PC-3 (cell line): Measurements from ENCODE around the gene LENEP.

Experiments
- CTCF ChIP-seq: fragments of 300-600 bp; sonication (generic); conservative IDR thresholded peaks from 2 replicates; pipeline ENCODE4 v1.5.1; 2017; ENCODE audit warnings: antibody characterized with exemption, low read depth, mild to moderate bottlenecking, low read length
- EZH2phosphoT487 ChIP-seq: fragments of 300-600 bp; sonication (generic); IDR thresholded peaks from 2 replicates; pipeline ENCODE4 v1.6.1; 2018; ENCODE audit warnings: mild to moderate bottlenecking, antibody characterized with exemption, low read length, borderline replicate concordance

GRCh38 chr1:155033524-155033923, 40.1 kb downstream of the LENEP start, which contains the start of the genes DCST1 and DCST2:
- TF ChIP-seq CTCF (no peak), EZH2phosphoT487 (no peak)
